Testis (tissue), 2 donors: ENCODE data around the gene SUPT3H.

Experiments used
- POLR2A ChIP-seq: fragments of 450-650 bp; IDR thresholded peaks from one replicate; pipeline ENCODE4 v1.6.1; 2017; ENCODE audit warnings: antibody characterized with exemption, mild to moderate bottlenecking, moderate library complexity
- TF ChIP-seq, protein P1 (sequence below), 3 experiments: fragments of 450-650 bp in 2 of 3; fragments of 200-600 bp in 1 of 3; sonication (generic) in 1 of 3; IDR thresholded peaks; one replicate each; pipeline ENCODE4 v1.5.1; 2016 to 2019; ENCODE audit warnings: antibody characterized with exemption in 3 of 3, mild to moderate bottlenecking in 2 of 3, moderate library complexity in 1 of 3

DNA sequence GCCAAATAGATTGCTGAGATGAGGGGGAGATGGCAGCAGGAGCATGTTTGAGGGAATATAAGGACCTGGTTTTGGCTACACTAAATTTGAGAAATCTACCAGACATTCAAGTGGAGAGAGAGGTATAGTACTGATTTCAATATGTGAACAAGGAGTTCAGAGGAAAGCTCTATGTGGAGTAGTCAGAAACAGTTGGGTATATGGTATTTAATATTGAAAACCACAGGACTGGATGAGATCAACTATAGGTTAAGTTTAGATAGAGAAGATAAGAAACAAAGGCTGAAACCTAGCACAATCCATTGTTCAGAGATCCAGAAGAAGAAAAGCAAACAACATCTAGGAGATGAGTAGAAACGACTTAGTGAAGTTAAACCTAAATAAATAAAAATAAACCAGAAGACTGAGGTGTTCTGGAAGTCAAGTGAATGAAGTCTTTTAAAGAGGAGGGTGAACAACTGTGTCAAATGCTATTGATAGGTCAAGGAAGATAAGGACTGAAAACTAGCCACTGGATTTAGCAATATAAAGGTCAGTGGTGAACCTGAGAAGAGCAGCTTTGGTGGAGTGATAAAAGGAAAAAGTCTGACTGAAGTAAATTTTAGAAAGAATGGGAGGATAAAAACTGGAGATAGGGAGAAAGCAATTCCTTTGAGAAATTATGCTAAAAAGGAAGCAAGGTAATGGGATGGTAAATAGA lies 170.8 kb downstream of the SUPT3H start:
- TF ChIP-seq, protein P1, sequence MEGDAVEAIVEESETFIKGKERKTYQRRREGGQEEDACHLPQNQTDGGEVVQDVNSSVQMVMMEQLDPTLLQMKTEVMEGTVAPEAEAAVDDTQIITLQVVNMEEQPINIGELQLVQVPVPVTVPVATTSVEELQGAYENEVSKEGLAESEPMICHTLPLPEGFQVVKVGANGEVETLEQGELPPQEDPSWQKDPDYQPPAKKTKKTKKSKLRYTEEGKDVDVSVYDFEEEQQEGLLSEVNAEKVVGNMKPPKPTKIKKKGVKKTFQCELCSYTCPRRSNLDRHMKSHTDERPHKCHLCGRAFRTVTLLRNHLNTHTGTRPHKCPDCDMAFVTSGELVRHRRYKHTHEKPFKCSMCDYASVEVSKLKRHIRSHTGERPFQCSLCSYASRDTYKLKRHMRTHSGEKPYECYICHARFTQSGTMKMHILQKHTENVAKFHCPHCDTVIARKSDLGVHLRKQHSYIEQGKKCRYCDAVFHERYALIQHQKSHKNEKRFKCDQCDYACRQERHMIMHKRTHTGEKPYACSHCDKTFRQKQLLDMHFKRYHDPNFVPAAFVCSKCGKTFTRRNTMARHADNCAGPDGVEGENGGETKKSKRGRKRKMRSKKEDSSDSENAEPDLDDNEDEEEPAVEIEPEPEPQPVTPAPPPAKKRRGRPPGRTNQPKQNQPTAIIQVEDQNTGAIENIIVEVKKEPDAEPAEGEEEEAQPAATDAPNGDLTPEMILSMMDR (IDR thresholded peaks at IDR 0.05), result no peak
- no peak for TF ChIP-seq POLR2A
